H1 (cell line): Measurements from ENCODE around the gene GLRX.

Experiments
- JUND ChIP-seq: IDR thresholded peaks from 2 replicates; pipeline ENCODE4 v1.6.1; 2011; ENCODE audit warnings: mild to moderate bottlenecking, improper control_type of control experiment, low read length
- POLR2A ChIP-seq, 2 experiments: IDR thresholded peaks; 1 replicate in 1 of 2; 2 replicates in 1 of 2; pipeline ENCODE4 v1.6.1; 2011; ENCODE audit warnings: low read depth in 2 of 2, low read length in 2 of 2, mild to moderate bottlenecking in 2 of 2; ENCODE audit errors: control extremely low read depth in 1 of 2
- POLR2AphosphoS5 ChIP-seq: IDR thresholded peaks from 2 replicates; pipeline ENCODE4 v1.6.1; 2011; ENCODE audit warnings: low read depth, low read length
- TF ChIP-seq, protein P1 (sequence below), 3 experiments: IDR thresholded peaks; 1 replicate in 2 of 3; 2 replicates in 1 of 3; pipeline versions ENCODE4 v1.5.1 to v1.6.1; 2011; ENCODE audit warnings: low read length in 3 of 3, mild to moderate bottlenecking in 3 of 3, inconsistent platforms in 2 of 3, low read depth in 1 of 3, moderate library complexity in 1 of 3; ENCODE audit not compliant: insufficient read depth in 1 of 3; ENCODE audit errors: control extremely low read depth in 1 of 3

DNA sequence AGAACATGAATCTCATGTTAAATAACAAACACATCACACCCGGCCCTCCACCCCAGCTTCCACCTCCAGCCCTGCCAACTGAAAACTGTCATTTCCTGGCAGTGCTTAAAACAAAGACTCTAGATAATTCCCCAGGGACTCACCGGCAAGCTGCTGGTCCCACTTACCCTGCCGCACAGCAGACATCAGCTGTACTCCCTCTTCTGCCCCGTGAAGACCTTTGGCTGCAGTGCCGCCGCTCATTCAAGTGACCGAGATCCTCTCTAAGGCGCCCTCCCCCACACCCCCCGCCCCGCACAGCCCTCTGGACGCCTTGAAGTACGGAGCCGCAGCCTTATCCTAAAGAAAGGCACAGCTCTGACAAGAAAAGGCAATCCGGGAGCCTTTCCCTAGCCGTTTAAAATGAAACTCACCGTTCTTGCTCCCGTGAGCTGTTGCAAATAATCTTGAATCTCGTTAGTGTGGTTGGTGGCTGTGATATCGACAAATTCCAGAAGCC, 434 bp downstream of the GLRX start:
- TF ChIP-seq POLR2AphosphoS5: no peak
- TF ChIP-seq JUND: no peak
- TF ChIP-seq, protein P1, sequence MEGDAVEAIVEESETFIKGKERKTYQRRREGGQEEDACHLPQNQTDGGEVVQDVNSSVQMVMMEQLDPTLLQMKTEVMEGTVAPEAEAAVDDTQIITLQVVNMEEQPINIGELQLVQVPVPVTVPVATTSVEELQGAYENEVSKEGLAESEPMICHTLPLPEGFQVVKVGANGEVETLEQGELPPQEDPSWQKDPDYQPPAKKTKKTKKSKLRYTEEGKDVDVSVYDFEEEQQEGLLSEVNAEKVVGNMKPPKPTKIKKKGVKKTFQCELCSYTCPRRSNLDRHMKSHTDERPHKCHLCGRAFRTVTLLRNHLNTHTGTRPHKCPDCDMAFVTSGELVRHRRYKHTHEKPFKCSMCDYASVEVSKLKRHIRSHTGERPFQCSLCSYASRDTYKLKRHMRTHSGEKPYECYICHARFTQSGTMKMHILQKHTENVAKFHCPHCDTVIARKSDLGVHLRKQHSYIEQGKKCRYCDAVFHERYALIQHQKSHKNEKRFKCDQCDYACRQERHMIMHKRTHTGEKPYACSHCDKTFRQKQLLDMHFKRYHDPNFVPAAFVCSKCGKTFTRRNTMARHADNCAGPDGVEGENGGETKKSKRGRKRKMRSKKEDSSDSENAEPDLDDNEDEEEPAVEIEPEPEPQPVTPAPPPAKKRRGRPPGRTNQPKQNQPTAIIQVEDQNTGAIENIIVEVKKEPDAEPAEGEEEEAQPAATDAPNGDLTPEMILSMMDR (IDR thresholded peaks at IDR 0.05; ENCODE audit: control extremely low read depth in 1 of 3, insufficient read depth in 1 of 3, low read depth in 1 of 3, low read length in 3 of 3): no peak
- no peak for TF ChIP-seq POLR2A (IDR thresholded peaks at IDR 0.05; ENCODE audit: control extremely low read depth in 1 of 2, low read depth in 2 of 2, low read length in 2 of 2)
